ENCODE results near the gene RNU5D-1. TPM values are rescaled to one million over a fixed set of nuclear protein-coding genes. Genes with fewer than 3 reads are reported as not detected.

The RNU5D-1 gene
- total and polyA plus RNA-seq, 2 of the 13 experiments (the other 11 are each of a cell fraction or from before 2014, with no cell fraction given), result 165 TPM; not detected in 1

- in situ Hi-C loops (cut with HindIII; ENCODE audit: extremely low pct_ligation_motif_present, low pct_unique_long_range_greater_than_20kb), result no loop called here
- FAIRE-seq (peak; percentile 95), DNase-seq (ENCODE audit: low spot score) (peak; percentile 83), ATAC-seq (peak; percentile 83)
- H3K9ac ChIP-seq (ENCODE audit: insufficient read depth, low read depth, low read length), result peak overlapping the region; percentile 20
- peaks cover 66% of the 10 kb centered on the region for H3K4me1 ChIP-seq (ENCODE audit: insufficient read depth, low read length)
- peak overlapping the region; percentile 26 to 59 (median 29); a peak in 4 of 6 replicates for H3K4me3 ChIP-seq (replicated peaks in 1 of 3; ENCODE audit: insufficient read depth in 1 of 3, low read depth in 2 of 3, low read length in 3 of 3)
- POLR2A ChIA-PET, result interaction anchor here (0.5 to 4.2 kb wide), 6 partner anchors 20 to 68 kb away, joined by 3 to 20 read pairs (median 4); partner anchors contain the start of genes ARMH1, RNU5D-1 and TMEM53
- intact Hi-C loops (cut with micrococcal nuclease; ENCODE audit: unreplicated experiment), result no loop called here
- CTCF ChIA-PET (ENCODE audit: low intra/inter-chr PET ratio, low total read pairs), result no interaction called here
- no peaks in the 10 kb centered on the region for H3K79me2 ChIP-seq (ENCODE audit: insufficient read depth, low read length)
- under 1% methylated on average over 7 of the region's 7 CpGs for WGBS (ENCODE audit: low lambda C conversion rate)
- H2AFZ ChIP-seq (ENCODE audit: low read length), result no peak overlapping the region
- H3K27ac ChIP-seq (ENCODE audit: extremely low read length, insufficient read depth, low read length), result peak overlapping the region; percentile 48
- no peaks in the 10 kb centered on the region for H3K27me3 ChIP-seq (ENCODE audit: control insufficient read depth in 1 of 2, insufficient read depth in 2 of 2, low read length in 2 of 2)
- peak overlapping the region; percentile 80 for H3K4me2 ChIP-seq (ENCODE audit: low read depth, low read length)
- no TSS peak for BruUV-seq (replicated peaks)
- H3K36me3 ChIP-seq (replicated peaks in 1 of 2; ENCODE audit: control insufficient read depth in 1 of 2, insufficient read depth in 2 of 2, low read length in 2 of 2), result no peaks in the 10 kb centered on the region
- H3K9me3 ChIP-seq (ENCODE audit: low read length), result no peaks in the 10 kb centered on the region
- no peaks in the 10 kb centered on the region for H4K20me1 ChIP-seq (ENCODE audit: insufficient read depth, low read length)
- TF ChIP-seq RFX3 (CRISPR knock-in tag; IDR thresholded peaks at IDR 0.05) (no peak), ZNF513 (CRISPR knock-in tag; conservative IDR thresholded peaks at IDR 0.05) (no peak), PPARG (CRISPR knock-in tag; conservative IDR thresholded peaks at IDR 0.05) (no peak), ARID2 (CRISPR knock-in tag; IDR thresholded peaks at IDR 0.05; ENCODE audit: borderline replicate concordance) (peak; percentile 63; the same call in 1 of the 2 replicates), LBX2 (CRISPR knock-in tag; IDR thresholded peaks at IDR 0.05; ENCODE audit: borderline replicate concordance) (no peak), ATF1 (CRISPR knock-in tag; IDR thresholded peaks at IDR 0.05) (0 out of 2 replicates have a peak, but pooled peaks have one; percentile 22), LRRFIP1 (CRISPR knock-in tag; conservative IDR thresholded peaks at IDR 0.05) (no peak), NCOA1 (CRISPR knock-in tag; IDR thresholded peaks at IDR 0.05) (no peak), ZSCAN31 (CRISPR knock-in tag; IDR thresholded peaks at IDR 0.05; ENCODE audit: low read depth) (no peak), ZNF432 (CRISPR knock-in tag; IDR thresholded peaks at IDR 0.05; ENCODE audit: borderline replicate concordance) (no peak), ZNF576 (CRISPR knock-in tag; IDR thresholded peaks at IDR 0.05) (no peak), ATF2 (CRISPR knock-in tag; IDR thresholded peaks at IDR 0.05) (peak; percentile 48; the same call in 1 of the 2 replicates), ZNF878 (CRISPR knock-in tag; IDR thresholded peaks at IDR 0.05) (peak; percentile 30), ZNF614 (CRISPR knock-in tag; IDR thresholded peaks at IDR 0.05; ENCODE audit: borderline replicate concordance) (no peak)
Observed at GRCh38 chr1:44701141-44701573, 29.8 kb downstream of the RNU5D-1 start.

All from HepG2 (cell line).